GM12878 (cell line): ENCODE data around the gene PGAP6. TPM values are rescaled to one million over a fixed set of nuclear protein-coding genes. Genes with fewer than 3 reads are reported as not detected.

ENCODE experiments used
- ATAC-seq: fragments of 200-7000 bp; cut with Tn5 transposase; 3 replicates; pipeline ENCODE4 v1.9.1; 2020; ENCODE audit warnings: mild to moderate bottlenecking, moderate library complexity
- BruUV-seq: library from RNA; stranded (reverse); fragments of 400-500 nt; replicated peaks from 2 replicates; lab custom pipeline; 2021; lab: Mats Ljungman, UMichigan
- CTCF ChIA-PET: fragments of 300-600 bp; sonication (Branson Sonifier 250); formaldehyde crosslinking; extraction: SDS; loops from one replicate; lab custom pipeline; 2021; ENCODE audit warnings: inconsistent platforms; lab: Yijun Ruan, JAX
- POLR2A ChIA-PET: fragments of 350-600 bp; formaldehyde crosslinking; extraction: SDS; loops from one replicate; lab custom pipeline; 2021; ENCODE audit warnings: inconsistent platforms; lab: Charles Lee
- RAD21 ChIA-PET: fragments of 300-600 bp; sonication (Branson Sonifier 250); formaldehyde crosslinking; loops from one replicate; lab custom pipeline; 2023; ENCODE audit warnings: antibody characterized with exemption; ENCODE audit not compliant: unreplicated experiment; lab: Charles Lee
- SMC1A ChIA-PET: fragments of 300-600 bp; sonication (Branson Sonifier 250); formaldehyde crosslinking; loops from one replicate; lab custom pipeline; 2023; ENCODE audit not compliant: unreplicated experiment, uncharacterized antibody; lab: Charles Lee
- DNase-seq: peaks from one replicate; pipeline ENCODE4 v3.0.0-alpha.2; 2011; ENCODE audit warnings: low read depth, low spot score
- FAIRE-seq: peaks from 3 replicates; lab custom pipeline; 2011; peaks lifted over from hg19 to GRCh38; lab: Jason Lieb, UNC
- H2AFZ ChIP-seq: 2 replicates; pipeline ENCODE4 v1.6.0; 2011; ENCODE audit warnings: low read depth, low read length, control low read depth; ENCODE audit not compliant: control insufficient read depth
- H3K27ac ChIP-seq: 2 replicates; pipeline ENCODE4 v1.5.1; 2011; ENCODE audit warnings: control low read depth; ENCODE audit not compliant: control insufficient read depth, insufficient read depth
- H3K27me3 ChIP-seq, 2 experiments: replicated peaks in 1 of 2; 2 replicates each; pipeline versions ENCODE4 v1.6.0 to v1.6.1; 2011; ENCODE audit warnings: low read length in 1 of 2; ENCODE audit not compliant: control insufficient read depth in 2 of 2, insufficient read depth in 2 of 2
- H3K36me3 ChIP-seq, 2 experiments: 2 replicates each; pipeline ENCODE4 v1.5.1; 2011; ENCODE audit warnings: low read length in 1 of 2; ENCODE audit not compliant: control insufficient read depth in 2 of 2, insufficient read depth in 2 of 2
- H3K4me1 ChIP-seq: 2 replicates; pipeline ENCODE4 v1.6.1; 2011; ENCODE audit warnings: mild to moderate bottlenecking, low read length, moderate library complexity, mixed read lengths; ENCODE audit not compliant: control insufficient read depth, insufficient read depth
- H3K4me2 ChIP-seq: 2 replicates; pipeline ENCODE4 v1.6.0; 2011; ENCODE audit warnings: control low read depth; ENCODE audit not compliant: control insufficient read depth, insufficient read depth
- H3K4me3 ChIP-seq: fragments of 200-600 bp; sonication (generic); 2 replicates; pipeline ENCODE4 v1.5.1; 2016
- H3K79me2 ChIP-seq: 2 replicates; pipeline ENCODE4 v1.6.0; 2011; ENCODE audit warnings: low read length; ENCODE audit not compliant: control insufficient read depth, insufficient read depth
- H3K9ac ChIP-seq: 2 replicates; pipeline ENCODE4 v1.8.0; 2011; ENCODE audit warnings: low read length, control low read depth, mixed read lengths; ENCODE audit not compliant: control insufficient read depth, insufficient read depth
- H3K9me3 ChIP-seq: replicated peaks from 3 replicates; pipeline ENCODE4 v1.5.1; 2011; ENCODE audit warnings: mild to moderate bottlenecking, low read length; ENCODE audit not compliant: control insufficient read depth, insufficient read depth
- H4K20me1 ChIP-seq: 2 replicates; pipeline ENCODE4 v1.6.0; 2011; ENCODE audit not compliant: control insufficient read depth, insufficient read depth
- BHLHE40 ChIP-seq, 2 experiments: fragments of 450-650 bp in 1 of 2; IDR thresholded peaks; 2 replicates each; pipeline ENCODE4 v1.6.1; 2011 to 2017; ENCODE audit warnings: low read depth in 2 of 2, borderline replicate concordance in 1 of 2, improper control_type of control experiment in 1 of 2, low read length in 1 of 2, mild to moderate bottlenecking in 1 of 2
- BRCA1 ChIP-seq: IDR thresholded peaks from 2 replicates; pipeline ENCODE4 v1.6.1; 2011; ENCODE audit warnings: low read depth, low read length, improper control_type of control experiment
- CEBPB ChIP-seq, 2 experiments: fragments of 150-350 bp in 1 of 2; IDR thresholded peaks; 2 replicates each; pipeline ENCODE4 v1.6.1; 2012 to 2014; ENCODE audit warnings: low read depth in 2 of 2, low read length in 2 of 2, borderline replicate concordance in 1 of 2, inconsistent platforms in 1 of 2
- CHD2 ChIP-seq: IDR thresholded peaks from 2 replicates; pipeline ENCODE4 v1.6.1; 2011; ENCODE audit warnings: low read depth, low read length, improper control_type of control experiment, borderline replicate concordance
- CREB1 ChIP-seq: IDR thresholded peaks from 2 replicates; pipeline ENCODE4 v1.6.1; 2012; ENCODE audit warnings: low read depth, mild to moderate bottlenecking, inconsistent platforms
- CTCF ChIP-seq, 3 experiments: IDR thresholded peaks in 2 of 3; conservative IDR thresholded peaks in 1 of 3; 2 replicates each; pipeline ENCODE4 v1.5.1; 2011; ENCODE audit warnings: low read depth in 3 of 3, low read length in 3 of 3, mild to moderate bottlenecking in 3 of 3, control low read depth in 2 of 3, moderate library complexity in 2 of 3, inconsistent platforms in 1 of 3, mixed read lengths in 1 of 3; ENCODE audit not compliant: control insufficient read depth in 2 of 3, insufficient read depth in 1 of 3; ENCODE audit errors: extremely low read depth in 1 of 3
- ESRRA ChIP-seq: IDR thresholded peaks from 2 replicates; pipeline ENCODE4 v1.6.1; 2012; ENCODE audit warnings: mild to moderate bottlenecking, low read length, improper control_type of control experiment
- FOXK2 ChIP-seq: fragments of 450-650 bp; IDR thresholded peaks from 2 replicates; pipeline ENCODE4 v1.6.1; 2017; ENCODE audit warnings: mild to moderate bottlenecking, moderate library complexity
- GATAD2B ChIP-seq: fragments of 450-650 bp; conservative IDR thresholded peaks from 2 replicates; pipeline ENCODE4 v1.6.1; 2017; ENCODE audit warnings: low read depth, mild to moderate bottlenecking, moderate library complexity
- HSF1 ChIP-seq: fragments of 150-350 bp; IDR thresholded peaks from 2 replicates; pipeline ENCODE4 v1.6.1; 2014; ENCODE audit warnings: mild to moderate bottlenecking, low read depth, low read length
- JUND ChIP-seq: IDR thresholded peaks from 2 replicates; pipeline ENCODE4 v1.6.1; 2012; ENCODE audit warnings: low read depth, mild to moderate bottlenecking, low read length, improper control_type of control experiment, moderate library complexity
- MEF2A ChIP-seq: IDR thresholded peaks from 2 replicates; pipeline ENCODE4 v1.6.1; 2011; ENCODE audit warnings: low read depth, mild to moderate bottlenecking, low read length, moderate library complexity; ENCODE audit not compliant: insufficient read depth
- MYB ChIP-seq: fragments of 150-350 bp; IDR thresholded peaks from 2 replicates; pipeline ENCODE4 v1.6.1; 2014; ENCODE audit warnings: mild to moderate bottlenecking, low read depth, low read length, borderline replicate concordance
- NBN ChIP-seq: fragments of 450-650 bp; IDR thresholded peaks from 2 replicates; pipeline ENCODE4 v1.6.1; 2016
- PML ChIP-seq: IDR thresholded peaks from 2 replicates; pipeline ENCODE4 v1.6.1; 2012; ENCODE audit warnings: low read length, inconsistent platforms
- POLR2AphosphoS2 ChIP-seq: IDR thresholded peaks from 2 replicates; pipeline ENCODE4 v1.6.1; 2011; ENCODE audit warnings: low read depth, mild to moderate bottlenecking, low read length, improper control_type of control experiment, moderate library complexity
- RFX5 ChIP-seq: IDR thresholded peaks from 2 replicates; pipeline ENCODE4 v1.6.1; 2011; ENCODE audit warnings: low read depth, low read length, improper control_type of control experiment
- ZBTB33 ChIP-seq: fragments of 450-650 bp; IDR thresholded peaks from 2 replicates; pipeline ENCODE4 v1.6.1; 2017; ENCODE audit warnings: mild to moderate bottlenecking
- WGBS: methylation state at CpG from one replicate; pipeline ENCODE4 v1.1.6; 2016; ENCODE audit warnings: low lambda C conversion rate; ENCODE audit not compliant: insufficient replicate concordance, insufficient coverage; ENCODE audit errors: missing lambda C conversion rate; 5-methylcytosine and 5-hydroxymethylcytosine counted together
- in situ Hi-C: fragments of 300-500 bp; cut with MboI; formaldehyde crosslinking; loops from 9 replicates; pipeline ENCODE4 v1.14.3; 2018; ENCODE audit warnings: mixed read lengths
- intact Hi-C: fragments of 100-400 bp; cut with micrococcal nuclease; formaldehyde crosslinking; loops from one replicate; pipeline ENCODE4 v1.14.2; 2022; ENCODE audit not compliant: unreplicated experiment
- polyA plus RNA-seq, 11 experiments: library from polyadenylated mRNA; depleted of rRNA in 4 of 11; unstranded in 6 of 11; stranded (reverse) in 5 of 11; fragments of >200 nt; fragmentation: Nextera tagmentation in 4 of 11; fragmentation: Illumina TruSeq in 1 of 11; extraction: Ambion mirVana in 4 of 11; extraction: Trizol in 1 of 11; gene quantifications; 1 replicate in 1 of 11; 2 replicates in 10 of 11; pipeline versions ENCODE4 v1.2.1 to v1.2.3, GENCODE V29; 2011 to 2016; ENCODE audit warnings: inconsistent platforms in 2 of 11, missing spikeins in 2 of 11, low read depth in 1 of 11
- total RNA-seq, 4 experiments: library from RNA; depleted of rRNA in 3 of 4; stranded (reverse); fragments of >200 nt in 3 of 4; fragmentation: Illumina TruSeq in 1 of 4; extraction: Trizol in 1 of 4; gene quantifications; 2 replicates each; pipeline versions ENCODE4 v1.2.1 to v1.2.3, GENCODE V29; 2013 to 2021

PGAP6 gene
- total and polyA plus RNA-seq, 10 of the 15 experiments (the other 5 are each of a cell fraction or from before 2014, with no cell fraction given), result 0.76 to 48.8 (median 18.4) TPM

GRCh38 chr16:396199-396598 lies 14.4 kb upstream of the PGAP6 start:
- DNase-seq, result no peak
- Histone ChIP-seq H3K4me3 (peak overlapping the region; percentile 54; the same call in 1 of the 2 replicates), H3K27me3 (no peaks in the 10 kb centered on the region), H3K4me1 (peaks cover 14% of the 10 kb centered on the region; the same call in 1 of the 2 replicates), H4K20me1 (no peaks in the 10 kb centered on the region), H3K4me2 (peak overlapping the region; percentile 82), H3K36me3 (no peaks in the 10 kb centered on the region), H3K79me2 (peaks cover 2% of the 10 kb centered on the region; the same call in 1 of the 2 replicates), H3K9me3 (no peaks in the 10 kb centered on the region; the same call in 2 of the 3 replicates), H3K9ac (no peak overlapping the region), H3K27ac (no peak overlapping the region), H2AFZ (peak overlapping the region; percentile 71)
- ChIA-PET POLR2A (interaction anchor here (0.6 to 2.0 kb wide), 2 partner anchors 14 to 26 kb away, joined by 4 to 5 read pairs; partner anchors contain the start of gene MRPL28), CTCF (no interaction called here), SMC1A (no interaction called here), RAD21 (no interaction called here)
- BruUV-seq, result no TSS peak
- in situ Hi-C loops (loop anchor here (10.0 kb wide), 1 partner anchor 269 kb away; the partner anchor contains the start of gene RHOT2), intact Hi-C loops (loop anchor here (10.0 kb wide), 2 partner anchors 99 to 269 kb away; partner anchors contain the start of gene RHOT2)
- TF ChIP-seq JUND, result no peak
- TF ChIP-seq HSF1, result no peak
- TF ChIP-seq CEBPB (IDR thresholded peaks at IDR 0.05; ENCODE audit: borderline replicate concordance in 1 of 2, low read depth in 2 of 2, low read length in 2 of 2), result no peak
- TF ChIP-seq GATAD2B, result no peak
- no peak for TF ChIP-seq CHD2
- TF ChIP-seq BRCA1, result no peak
- TF ChIP-seq ZBTB33, result no peak
- no peak for TF ChIP-seq CTCF (IDR thresholded peaks at IDR 0.05 in 2 of 3, conservative IDR thresholded peaks at IDR 0.05 in 1 of 3; ENCODE audit: control insufficient read depth in 2 of 3, extremely low read depth in 1 of 3, insufficient read depth in 1 of 3, low read depth in 3 of 3, low read length in 3 of 3)
- no peak for TF ChIP-seq RFX5
- TF ChIP-seq MEF2A, result no peak
- TF ChIP-seq BHLHE40 (IDR thresholded peaks at IDR 0.05; ENCODE audit: borderline replicate concordance in 1 of 2, low read depth in 2 of 2, low read length in 1 of 2), result no peak
- TF ChIP-seq NBN, result no peak
- no peak for TF ChIP-seq CREB1
- no peak for TF ChIP-seq POLR2AphosphoS2
- no peak for TF ChIP-seq FOXK2
- TF ChIP-seq PML, result no peak
- no peak for TF ChIP-seq ESRRA
- TF ChIP-seq MYB, result no peak
- FAIRE-seq, result no peak
- no peak for ATAC-seq
- WGBS, result 64% methylated on average over 3 of the region's 3 CpGs
